ENCODE data around the gene ALOX15B.

GRCh38 chr17:8062435-8062806 lies 23.6 kb downstream of the ALOX15B start:
- TF ChIP-seq CTCF (IDR thresholded peaks at IDR 0.05): no peak
- no peak for TF ChIP-seq POLR2A (IDR thresholded peaks at IDR 0.05)
